Measurements from ENCODE around the gene RAB17.
"Not testable (repeated sequence)": the region's sequence is repeated elsewhere in the genome, so short reads cannot be mapped to it uniquely, and the experiment has no call there.

The RAB17 gene

DNA sequence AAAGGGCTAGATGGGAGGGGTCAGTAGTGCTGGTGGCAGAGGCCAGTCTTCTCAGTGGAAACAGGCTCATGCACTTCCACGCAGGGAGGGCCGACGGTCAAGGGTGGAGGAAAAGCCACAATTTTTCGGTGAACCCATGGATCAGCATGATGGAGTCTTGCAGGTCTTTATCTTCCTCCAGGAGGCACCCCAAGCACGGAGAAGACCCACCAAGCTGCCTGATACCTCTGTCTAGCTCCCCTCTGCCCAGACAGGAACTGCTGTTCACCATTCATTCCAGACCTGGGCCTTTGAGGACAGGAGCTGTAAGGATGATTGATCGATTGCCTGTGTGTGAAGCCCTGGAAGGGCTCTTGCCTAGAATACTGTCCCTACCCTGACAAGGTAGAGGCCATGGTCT, 34.0 kb upstream of the RAB17 start:
- no peak for DNase-seq (ENCODE audit: low read depth in 2 of 2)

DNA sequence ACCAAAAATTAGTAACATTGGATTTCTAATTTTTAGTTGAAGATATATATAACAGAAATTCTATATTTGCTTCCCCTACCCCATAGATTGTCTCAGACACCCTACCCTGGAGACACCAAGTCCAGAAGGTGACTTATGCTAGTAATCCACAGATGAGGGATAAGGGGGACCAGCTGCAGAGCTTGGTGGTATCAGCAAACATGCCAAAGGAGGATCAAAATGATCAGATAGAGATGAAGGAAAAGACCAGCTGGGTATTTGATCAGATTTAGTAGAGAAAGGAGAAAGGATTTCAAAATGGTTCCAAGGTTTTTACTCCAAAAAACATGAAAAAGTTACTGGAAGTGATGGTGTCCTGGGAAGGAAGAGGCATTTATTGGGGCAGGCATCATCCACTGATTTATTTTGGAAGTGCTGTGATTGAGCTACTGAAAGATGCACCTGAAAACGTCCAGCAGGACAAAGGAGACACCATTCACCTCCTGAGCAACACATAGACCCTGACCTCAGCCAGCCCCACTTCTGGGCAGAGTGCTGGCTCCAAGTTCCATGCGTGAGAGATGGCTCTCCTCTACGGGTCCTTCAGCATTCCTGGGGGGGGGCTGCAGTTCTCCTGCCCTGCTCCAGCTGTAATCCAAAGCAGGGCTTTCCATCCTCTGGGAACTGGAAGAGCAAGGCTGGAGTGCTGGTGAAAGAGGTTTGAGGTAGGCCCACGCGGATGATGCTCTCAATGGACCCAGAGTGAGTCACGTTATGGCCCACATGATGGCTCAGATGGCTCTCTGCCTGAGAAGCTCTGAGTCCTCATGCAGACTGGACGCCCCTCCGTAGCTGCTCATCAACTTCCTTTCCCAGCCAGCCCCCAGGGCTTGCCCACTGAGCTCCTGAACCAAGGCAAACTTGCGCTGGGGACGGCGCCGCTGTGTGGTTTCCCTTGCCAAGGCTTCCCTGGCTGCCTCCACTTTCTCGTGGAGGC, 33.2 kb upstream of the RAB17 start:
- no peak for DNase-seq (ENCODE audit: low read depth in 2 of 2)

DNA sequence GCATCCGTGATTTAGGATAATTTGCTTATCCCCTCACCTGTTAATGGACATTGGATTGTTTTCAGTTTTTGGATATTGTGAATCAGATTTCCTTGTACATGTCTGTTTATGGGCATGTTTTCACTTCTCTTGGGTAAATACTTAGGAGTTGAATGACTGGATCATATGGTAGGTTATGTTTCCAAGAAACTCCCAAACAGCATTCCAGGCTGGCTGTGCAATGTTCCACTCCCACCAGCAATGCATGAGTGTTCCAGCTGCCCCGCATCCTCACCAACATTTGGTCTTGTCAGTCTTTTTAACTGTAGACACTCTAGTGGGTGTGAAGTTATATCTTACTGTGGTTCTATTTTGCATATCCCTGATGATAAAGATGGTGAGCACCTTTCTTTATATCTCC, 27.9 kb upstream of the RAB17 start:
- no peak for DNase-seq (ENCODE audit: low read depth in 2 of 2)

DNA sequence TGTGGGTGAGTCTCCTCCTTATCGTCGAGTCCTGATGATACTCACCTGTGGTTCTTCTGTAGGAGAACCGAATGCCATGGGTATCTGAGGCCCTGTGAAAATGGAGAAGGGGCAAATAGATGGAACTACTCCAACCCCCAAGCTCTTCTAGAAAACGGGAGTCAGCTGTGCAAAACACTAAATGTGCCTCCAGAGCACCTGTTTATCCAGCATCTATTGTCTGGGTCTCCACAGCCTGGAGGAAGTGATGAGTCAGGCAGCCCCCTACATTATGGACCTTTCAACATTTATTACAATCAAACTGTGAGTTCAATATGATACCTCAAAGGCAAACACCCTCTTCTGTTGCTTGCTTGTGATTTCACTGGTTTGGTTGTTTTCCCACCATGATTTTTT, 27.1 kb upstream of the RAB17 start:
- DNase-seq (ENCODE audit: low read depth in 2 of 2), result no peak

DNA sequence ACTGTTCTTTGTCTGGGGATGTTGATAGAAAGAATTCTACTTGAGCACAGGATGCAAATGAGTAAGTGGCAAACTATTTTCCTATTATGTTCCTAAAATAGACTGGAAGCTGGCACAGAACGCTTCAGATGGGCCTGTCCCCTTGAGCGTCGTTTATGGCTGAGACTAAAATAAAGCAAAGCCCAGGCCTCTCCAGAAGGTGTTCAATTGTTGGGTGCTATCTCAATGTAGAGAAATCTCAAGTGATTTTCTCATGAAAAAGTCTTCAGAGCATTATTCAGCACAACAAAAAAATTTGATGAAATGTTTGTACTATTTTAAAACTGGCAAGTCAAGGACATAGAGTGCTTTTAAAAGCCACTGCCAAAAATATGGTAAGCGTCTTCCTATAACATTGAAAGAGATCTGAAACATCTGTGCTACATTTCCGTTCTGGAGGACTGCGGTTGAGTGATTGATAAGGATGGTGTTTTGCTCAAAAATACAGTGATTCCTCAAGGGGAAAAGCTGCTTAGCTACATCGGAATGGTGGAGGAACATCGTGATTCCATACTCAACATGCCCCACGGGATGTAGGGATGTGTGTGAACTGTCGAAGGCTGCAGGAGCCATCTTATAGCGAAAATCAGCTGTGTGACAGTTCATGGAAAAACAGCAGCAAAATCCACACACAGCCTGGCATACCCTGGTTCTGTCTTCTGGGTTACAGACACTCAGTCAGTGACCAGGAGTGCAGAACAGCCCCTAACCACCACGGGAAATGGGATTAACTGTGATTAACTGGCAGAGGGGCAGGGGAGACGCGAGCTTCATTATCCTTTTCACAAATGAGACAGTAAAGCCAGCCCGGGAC, 26.4 kb upstream of the RAB17 start:
- no peak for DNase-seq (ENCODE audit: low read depth in 2 of 2)

DNA sequence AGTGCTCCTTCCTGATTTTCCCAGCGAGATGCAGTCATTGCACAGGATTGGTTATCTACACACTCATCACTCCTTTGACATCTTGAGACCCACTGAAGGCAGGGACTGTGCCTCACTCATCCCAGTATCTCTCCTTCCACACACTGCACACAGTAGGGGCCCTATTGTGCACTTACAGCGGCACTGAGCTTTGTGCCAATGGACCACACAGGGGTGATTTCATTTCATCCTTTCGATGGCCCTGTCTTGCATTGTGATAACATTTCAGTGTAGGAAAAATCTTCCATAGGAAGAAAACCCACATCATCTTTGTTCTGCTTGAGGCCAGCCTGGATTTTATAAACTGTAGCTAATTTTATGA, 25.8 kb upstream of the RAB17 start:
- DNase-seq (ENCODE audit: low read depth in 2 of 2), result no peak

DNA sequence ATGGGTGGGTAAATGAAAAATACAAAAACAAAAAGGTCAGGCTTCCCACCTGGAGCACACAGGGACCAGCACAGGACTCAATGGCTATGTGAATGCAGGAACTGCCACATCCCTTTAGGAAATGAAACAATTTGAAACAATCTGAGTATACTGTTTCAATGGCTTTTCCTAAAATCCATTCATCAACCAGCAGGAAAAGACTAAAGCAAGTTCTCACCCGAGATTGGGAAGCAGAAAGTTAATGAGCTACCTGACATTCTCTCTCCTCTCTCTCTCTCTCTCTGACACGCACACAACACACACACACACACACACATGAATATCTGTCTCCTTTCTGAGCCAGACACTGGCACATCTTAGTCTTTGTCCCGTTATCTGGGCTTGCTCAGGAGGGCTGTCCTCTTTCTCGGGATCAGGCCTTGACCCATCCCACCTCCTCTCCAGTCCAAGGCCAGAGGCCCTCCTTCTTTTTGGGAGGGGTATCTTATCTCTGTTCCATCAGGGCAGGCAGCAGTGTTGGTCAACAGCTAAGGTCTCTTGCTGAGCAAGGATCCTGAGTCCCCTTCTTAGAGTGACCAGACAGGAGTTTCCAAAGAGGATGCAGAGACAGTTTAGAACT, 25.2 kb upstream of the RAB17 start:
- DNase-seq (ENCODE audit: low read depth in 2 of 2), result no peak

DNA sequence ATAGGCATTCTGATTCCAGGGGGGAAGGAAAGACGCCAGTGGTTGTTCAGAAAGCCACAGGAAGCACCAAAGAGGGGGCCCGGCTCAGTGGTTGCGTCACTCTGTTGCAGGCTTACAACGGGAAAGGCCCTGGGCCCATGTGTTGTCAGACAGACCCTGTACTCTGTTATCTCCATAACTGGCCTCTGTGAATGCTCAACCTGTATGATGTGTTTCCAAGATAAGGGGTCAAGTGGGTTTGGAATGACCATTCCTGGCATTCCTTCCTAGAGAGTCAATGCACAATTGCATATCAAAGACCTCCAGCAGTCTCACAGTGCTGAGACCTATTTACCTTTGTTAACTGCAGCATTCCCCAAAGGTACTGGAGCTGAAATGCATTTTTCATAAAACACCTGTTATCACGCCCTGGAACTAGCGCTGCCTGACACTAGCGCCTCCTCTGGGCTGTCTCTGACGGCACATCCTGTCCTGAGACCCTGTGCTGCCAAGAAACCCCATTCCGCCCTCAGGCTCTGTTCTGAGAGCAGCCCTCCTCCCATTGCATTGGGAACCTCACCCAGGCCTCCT, 23.7 kb upstream of the RAB17 start:
- DNase-seq (ENCODE audit: low read depth in 2 of 2), result no peak

DNA sequence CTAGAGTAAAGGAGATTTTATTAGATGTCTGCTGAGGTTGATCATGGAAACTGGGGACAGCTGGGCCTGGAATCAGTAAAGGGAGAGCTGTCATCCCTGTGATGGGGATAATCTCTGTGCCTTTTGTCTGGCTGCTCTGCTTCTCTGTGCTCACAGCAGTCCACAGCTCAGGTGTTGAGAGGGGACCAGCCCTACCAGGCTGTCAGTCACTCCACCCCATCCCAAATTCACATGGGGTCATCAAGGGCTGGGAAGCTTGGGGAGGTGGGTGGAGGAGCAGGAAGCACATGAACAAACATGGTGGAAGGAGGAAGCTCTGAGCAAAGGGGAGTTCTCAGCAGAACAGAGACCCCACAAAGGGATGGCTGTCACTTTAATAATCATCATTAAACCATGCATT, 23.1 kb upstream of the RAB17 start:
- DNase-seq (ENCODE audit: low read depth in 2 of 2), result no peak

DNA sequence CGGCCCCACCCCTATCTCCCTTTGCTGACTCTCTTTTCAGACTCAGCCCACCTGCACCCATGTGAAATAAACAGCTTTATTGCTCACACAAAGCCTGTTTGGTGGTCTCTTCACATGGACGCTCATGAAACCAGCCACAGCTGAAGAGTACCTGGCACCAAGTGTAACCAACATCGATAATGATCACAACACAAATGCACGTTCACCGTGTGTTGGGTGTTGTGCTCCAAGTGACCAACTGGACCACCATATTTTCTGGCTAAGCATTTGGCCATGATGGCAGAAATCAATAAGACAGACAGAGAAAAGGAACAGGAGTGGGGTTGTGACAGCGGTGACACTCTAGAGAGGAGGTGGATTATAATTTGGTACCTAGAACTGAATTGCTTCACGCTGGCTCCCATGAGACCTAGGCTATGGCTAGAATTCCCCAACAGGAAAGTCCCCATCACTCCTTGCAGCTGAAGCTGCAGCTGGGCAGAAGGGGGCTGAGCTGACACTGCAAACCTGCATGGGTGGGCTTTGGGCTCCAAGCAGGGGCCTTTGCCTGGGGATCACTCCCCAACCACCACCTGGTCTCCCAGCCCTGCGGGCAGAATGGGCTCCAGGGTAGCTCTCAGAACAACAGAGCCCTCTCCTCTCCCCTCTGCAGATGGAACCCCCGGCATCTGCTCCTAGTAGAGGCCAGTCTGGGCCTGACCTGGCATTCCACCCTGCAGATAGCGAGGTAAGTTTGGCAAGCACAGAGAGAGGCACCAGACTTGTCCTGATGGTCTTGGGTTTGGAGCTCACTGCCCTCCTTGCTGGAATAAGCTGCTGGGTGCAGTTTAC, 22.2 kb upstream of the RAB17 start:
- DNase-seq (ENCODE audit: low read depth in 2 of 2), result no peak

DNA sequence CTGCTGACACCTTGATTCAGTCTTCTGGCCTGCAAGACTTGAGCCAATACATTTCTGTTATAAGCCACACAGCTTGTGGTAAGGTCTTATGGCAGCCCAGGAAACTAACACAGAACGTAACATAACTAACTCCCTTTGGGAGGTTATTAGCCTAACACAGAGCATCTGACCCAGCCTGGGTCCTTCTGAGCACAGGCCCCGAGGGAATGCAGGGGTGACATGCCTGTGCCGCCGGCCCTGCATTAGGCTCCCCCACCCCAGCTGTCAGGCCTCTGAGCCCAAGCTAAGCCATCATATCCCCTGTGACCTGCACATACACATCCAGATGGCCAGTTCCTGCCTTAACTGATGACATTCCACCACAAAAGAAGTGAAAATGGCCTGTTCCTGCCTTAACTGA, 16.0 kb upstream of the RAB17 start:
- not testable (repeated sequence) for DNase-seq (ENCODE audit: low read depth in 2 of 2)

DNA sequence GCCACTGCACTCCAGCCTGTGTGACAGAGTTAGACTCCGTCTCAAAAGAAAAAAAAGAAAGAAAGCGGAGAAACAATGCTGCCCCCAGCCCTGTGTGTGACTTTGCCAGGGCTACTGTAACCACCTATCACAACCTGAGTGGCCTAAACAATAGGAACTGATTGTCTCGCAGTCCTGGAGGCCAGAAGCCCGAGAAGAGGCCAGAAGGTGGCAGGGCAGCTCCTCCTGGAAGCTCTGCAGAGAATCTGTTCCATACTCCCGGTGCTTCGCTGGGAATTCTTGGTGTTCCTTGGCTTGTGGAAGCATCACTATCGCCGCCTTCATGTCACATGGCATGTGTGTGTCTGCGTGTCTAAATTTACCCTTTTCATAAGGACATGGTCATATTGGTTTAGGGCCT, 14.4 kb upstream of the RAB17 start:
- DNase-seq (ENCODE audit: low read depth in 2 of 2), result no peak

DNA sequence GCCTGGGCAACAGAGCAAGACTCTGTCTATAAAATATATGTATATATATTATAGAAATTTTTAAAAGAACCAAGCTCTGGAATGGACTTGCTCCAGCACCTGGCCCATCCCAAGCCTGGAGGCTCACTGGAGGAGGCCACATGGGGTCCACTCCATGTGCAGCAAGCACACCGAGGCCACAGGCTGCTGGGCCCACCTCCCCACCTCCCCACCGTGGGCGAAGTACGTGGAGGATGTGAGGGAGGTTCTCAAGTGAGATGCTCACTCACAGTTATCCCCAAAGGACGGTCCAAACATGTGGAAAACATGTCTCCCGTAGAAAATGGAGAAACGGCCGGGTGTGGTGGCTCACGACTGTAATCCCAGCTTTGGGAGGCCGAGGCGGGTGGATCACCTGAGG, 13.9 kb upstream of the RAB17 start:
- no peak for DNase-seq (ENCODE audit: low read depth in 2 of 2)

DNA sequence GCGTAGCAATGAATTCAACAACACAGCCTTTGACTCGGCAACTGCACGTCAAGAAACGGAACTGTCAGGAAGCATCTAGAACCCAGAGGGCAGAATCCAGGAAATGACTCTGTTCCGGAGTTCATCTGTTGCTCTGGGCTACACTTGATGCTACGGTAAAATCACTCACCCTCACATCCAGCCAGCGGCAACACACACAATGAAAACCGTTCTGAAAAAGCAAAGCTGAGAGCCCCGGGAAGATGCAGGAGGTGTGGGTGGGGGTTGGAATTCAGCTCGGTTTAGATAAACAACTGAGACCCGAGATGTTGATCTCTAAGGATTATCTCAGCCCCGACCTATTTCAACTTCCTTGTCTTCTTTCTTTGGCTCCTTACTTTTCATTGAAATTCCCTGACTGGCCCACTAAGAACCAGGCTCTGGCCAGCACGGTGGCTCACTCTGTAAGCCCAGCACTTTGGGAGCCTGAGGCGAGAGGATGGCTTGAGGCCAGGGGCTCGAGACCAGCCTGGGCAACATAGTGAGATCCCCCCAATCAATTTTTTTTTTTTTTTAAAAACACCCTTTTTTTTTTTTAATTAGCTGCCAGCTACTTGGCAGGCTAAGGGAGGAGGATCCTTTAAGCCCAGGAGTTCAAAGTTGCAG, 13.3 kb upstream of the RAB17 start:
- DNase-seq (ENCODE audit: low read depth in 2 of 2), result peak; percentile 23 to 38

DNA sequence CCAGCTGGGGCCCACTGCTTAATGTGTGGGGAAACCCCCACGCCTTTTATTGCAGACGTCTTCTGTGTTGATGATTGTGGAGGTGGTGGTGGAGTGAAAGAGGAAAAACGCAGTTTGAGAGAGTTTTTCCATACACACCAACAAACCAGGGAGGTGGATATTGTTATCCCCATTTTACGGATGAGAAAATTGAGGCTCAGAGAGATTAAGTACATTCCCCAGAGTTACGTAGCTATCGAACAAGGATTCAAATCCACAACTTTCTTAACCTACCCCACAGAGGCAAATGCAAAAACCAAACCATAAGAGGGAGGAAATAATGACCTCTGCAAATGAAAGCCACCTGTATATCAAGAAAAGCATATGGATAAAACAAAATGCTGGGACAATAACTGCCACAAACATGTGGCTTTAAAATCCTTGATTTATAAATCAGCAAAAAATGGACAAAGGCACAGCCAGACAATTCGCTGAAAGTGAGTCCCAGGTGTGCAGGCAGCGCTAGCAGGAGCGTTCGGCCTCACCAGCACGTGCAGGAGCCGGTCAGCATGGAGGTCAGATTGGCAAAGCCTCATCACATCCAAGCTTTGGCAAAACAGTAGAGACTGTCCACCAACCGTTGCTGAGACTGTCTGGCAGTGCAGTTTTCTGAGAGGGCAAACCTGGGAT, 12.6 kb upstream of the RAB17 start:
- DNase-seq (ENCODE audit: low read depth in 2 of 2), result no peak

DNA sequence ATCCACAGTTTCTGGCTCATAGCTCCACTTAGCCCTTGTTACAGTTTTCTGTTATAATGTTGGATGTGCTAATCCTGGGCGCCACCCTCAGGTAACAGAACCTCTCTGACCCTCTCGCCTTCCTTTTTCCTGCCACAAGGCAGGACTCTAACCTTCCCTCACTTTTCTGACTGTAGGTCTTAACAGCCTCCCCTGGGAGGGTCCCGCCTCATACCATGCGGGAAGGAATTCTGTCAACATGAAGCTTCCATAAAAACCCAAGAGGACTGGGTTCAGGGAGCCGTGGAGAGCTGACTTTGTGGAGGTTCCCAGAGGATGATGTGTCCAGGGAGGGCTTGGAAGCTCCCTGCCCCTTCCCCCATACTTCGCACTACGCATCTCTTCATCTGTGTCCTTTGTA, 11.9 kb upstream of the RAB17 start:
- no peak for DNase-seq (ENCODE audit: low read depth in 2 of 2)

DNA sequence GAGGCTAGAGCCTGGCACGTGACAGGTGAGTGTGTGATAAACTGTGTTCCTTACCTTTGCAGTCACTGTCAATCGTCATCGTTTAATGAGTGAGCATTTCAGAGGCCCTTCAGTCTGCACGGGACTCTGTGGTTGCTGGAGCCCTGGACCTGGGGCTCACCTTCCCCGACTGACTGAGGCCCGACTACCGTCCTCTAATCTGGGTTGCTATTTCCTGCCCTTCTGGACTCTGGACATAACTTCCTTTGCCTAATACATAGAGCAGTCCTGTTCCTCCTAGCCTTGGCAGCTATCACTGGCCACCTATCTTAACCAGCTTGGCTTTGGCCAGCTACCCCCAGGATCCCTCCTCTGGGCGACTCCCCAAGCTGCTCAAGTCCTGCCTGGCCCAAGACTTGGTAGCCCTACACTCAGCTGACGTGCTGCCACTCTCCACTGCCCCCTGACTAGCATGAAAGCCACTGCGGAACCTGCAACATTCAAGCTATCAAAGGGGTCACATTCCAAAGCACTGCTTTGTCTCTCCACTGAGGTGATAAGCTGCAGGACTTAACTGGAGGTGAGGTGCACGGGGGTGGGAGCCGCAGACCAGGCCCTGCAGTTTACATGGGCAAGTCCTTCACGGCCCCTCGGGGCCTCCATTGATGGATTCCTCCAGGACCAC, 11.1 kb upstream of the RAB17 start:
- DNase-seq (ENCODE audit: low read depth in 2 of 2), result no peak

DNA sequence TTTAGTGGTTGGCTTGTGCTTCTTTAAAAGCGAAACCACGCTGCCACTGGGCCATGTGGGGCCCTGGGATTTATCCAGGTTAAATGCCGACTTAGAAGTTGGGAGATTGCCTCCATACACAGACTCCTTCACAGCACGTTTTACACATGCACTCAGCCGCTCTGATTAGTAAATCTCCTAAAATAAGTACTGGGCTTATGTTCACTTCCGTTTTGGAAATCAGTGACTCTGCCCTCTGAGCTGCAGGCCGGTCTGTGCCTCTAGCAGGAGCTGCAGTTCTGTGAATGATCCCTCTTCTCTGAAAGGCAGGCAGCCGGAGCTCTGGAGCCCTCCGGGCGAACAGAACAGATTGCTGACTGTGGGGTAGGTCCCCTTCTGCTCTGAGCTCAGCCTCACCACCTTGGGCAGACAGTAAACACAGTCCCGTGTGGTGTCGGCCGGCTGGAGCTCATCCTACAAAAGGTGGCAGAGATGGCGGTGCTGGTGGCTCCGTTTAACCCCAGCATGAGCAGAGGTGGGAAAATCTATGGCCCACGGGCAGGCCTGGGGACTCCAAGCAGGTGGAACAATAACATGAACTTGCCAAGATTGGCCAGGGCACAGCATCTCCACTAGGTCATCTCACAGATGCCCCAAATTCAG, 9.8 kb upstream of the RAB17 start:
- no peak for DNase-seq (ENCODE audit: low read depth in 2 of 2)

DNA sequence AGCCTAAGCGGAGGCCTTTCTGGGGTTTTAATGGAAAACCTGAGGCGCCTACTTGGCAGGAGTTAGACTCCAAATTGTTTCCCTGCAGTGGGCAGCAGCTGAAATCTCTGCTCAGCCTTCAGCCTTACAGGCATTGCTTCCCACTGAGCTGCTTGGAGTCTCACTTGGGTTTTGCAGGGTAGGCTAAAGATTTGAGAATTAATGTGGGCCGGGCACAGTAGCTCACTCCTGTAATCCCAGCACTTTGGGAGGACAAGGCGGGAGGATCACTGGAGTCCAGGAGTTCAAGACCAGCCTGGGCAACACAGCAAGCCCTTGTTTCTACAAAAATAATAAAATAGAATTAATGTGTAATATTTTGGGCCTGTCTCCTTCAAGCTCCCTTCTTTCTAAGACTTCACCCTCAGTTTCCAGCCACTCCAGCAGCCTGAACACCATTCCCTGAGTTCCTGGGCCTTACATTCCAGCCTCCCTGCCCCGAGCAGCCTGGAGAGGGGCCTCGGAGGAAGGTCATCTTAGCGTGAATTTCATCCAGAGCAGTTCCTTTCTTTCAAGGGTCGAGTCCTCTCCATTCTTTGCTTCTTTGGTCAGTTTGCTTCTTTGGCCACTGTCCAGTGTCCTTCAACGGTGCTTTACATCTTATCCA, 9.1 kb upstream of the RAB17 start:
- DNase-seq (ENCODE audit: low read depth in 2 of 2), result no peak
